HG03196 (cell line): ENCODE measurements around the gene CYP2W1.
"Not testable (repeated sequence)": the region's sequence is repeated elsewhere in the genome, so short reads cannot be mapped to it uniquely, and the experiment has no call there.

Source experiments
- ATAC-seq: cut with Tn5 transposase; IDR thresholded peaks from one replicate; pipeline ENCODE4 v1.9.1; 2021; ENCODE audit not compliant: unreplicated experiment

Gene CYP2W1

GRCh38 chr7:995571-995970 is 12.6 kb downstream of the CYP2W1 start:
- ATAC-seq = no peak

DNA sequence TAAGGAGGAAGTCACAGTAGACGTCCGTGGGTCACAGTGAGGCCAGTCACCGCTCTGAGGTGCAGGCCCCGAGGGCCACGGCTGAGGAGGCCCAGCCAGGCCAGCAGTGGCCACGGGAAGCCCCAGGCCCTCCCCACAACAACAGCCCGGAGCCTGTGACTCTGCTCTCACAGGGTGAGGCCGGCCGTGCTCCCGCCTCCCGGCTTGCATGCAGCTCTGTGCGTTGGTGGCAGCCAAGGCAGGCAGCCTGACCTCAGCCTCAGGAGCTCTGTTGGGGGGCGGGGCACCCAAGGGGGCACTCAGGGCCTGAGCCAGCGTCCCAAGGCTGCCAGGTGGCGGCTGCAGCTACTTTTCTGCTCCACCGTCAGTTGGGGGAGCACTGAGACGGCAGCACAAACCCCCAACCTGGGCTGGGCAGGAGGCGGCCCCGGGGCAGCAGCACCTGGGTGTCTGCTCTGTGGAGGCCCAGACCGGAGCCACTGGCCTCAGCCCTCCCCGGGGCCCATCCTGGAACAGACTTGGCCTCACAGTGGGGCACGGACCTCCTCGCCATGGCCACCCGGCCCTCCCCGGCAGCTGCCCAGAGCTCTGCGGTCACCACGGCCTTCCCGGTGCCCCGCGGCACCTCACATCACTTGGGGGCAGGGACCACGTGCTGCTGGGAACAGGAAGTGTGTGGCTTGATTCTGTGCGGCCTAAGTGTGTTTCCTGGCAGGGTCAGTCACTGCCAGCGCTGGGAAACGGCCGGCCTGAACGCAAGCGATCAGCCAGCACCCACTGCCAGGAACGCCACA is 13.3 kb downstream of the CYP2W1 start:
- no peak for ATAC-seq

- ATAC-seq = no peak
Measured at GRCh38 chr7:997404-998395, 14.7 kb downstream of the CYP2W1 start.

- no peak for ATAC-seq
Measured at GRCh38 chr7:999149-999879, 16.3 kb downstream of the CYP2W1 start.

- no peak for ATAC-seq
Measured at GRCh38 chr7:999941-1000935, 17.3 kb downstream of the CYP2W1 start.

DNA sequence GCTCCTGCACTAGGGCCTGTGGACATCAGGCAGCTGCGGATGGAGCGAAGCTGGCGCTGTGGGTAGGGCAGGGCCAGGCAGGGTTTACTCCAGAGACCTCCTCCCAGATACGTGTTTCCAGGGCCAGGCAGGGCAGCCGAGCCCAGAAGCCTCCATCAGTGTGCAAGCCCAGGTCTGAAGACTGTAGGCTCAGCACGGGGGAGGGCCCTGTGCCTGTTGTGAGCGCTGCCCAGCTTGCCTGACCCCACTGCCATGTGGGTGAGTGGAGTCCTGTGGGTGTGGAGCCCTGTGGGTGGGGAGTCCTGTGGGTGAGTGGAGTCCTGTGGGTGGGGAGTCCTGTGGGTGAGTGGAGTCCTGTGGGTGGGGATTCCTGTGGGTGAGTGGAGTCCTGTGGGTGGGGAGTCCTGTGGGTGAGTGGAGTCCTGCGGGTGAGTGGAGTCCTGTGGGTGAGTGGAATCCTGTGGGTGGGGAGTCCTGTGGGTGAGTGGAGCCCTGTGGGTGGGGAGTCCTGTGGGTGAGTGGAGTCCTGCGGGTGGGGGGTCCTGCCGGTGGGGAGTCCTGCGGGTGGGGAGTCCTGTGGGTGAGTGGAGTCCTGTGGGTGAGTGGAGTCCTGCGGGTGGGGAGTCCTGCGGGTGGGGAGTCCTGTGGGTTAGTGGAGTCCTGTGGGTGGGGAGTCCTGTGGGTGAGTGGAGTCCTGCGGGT is 18.2 kb downstream of the CYP2W1 start:
- ATAC-seq = not testable (repeated sequence)

DNA sequence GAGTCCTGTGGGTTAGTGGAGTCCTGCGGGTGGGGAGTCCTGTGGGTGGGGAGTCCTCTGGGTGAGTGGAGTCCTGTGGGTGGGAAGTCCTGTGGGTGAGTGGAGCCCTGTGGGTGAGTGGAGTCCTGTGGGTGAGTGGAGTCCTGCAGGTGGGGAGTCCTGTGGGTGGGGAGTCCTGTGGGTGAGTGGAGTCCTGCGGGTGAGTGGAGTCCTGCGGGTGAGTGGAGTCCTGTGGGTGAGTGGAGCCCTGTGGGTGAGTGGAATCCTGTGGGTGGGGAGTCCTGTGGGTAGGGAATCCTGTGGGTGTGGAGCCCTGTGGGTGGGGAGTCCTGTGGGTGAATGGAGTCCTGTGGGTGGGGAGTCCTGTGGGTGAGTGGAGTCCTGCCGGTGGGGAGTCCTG is 19.0 kb downstream of the CYP2W1 start:
- not testable (repeated sequence) for ATAC-seq

DNA sequence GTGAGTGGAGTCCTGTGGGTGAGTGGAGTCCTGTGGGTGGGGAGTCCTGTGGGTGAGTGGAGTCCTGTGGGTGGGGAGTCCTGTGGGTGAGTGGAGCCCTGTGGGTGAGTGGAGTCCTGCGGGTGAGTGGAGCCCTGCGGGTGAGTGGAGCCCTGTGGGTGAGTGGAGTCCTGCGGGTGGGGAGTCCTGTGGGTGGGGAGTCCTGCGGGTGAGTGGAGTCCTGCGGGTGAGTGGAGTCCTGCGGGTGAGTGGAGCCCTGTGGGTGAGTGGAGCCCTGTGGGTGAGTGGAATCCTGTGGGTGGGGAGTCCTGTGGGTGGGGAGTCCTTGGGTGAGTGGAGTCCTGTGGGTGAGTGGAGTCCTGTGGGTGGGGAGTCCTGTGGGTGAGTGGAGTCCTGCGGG is 19.5 kb downstream of the CYP2W1 start:
- not testable (repeated sequence) for ATAC-seq

- no peak for ATAC-seq
Measured at GRCh38 chr7:1004018-1004852, 21.3 kb downstream of the CYP2W1 start.

GRCh38 chr7:1005303-1005702 is 22.3 kb downstream of the CYP2W1 start:
- no peak for ATAC-seq

GRCh38 chr7:1007901-1008300 is 24.9 kb downstream of the CYP2W1 start:
- ATAC-seq = no peak

GRCh38 chr7:1008733-1009363 is 25.9 kb downstream of the CYP2W1 start:
- ATAC-seq = no peak

GRCh38 chr7:1009747-1010146 is 26.8 kb downstream of the CYP2W1 start:
- no peak for ATAC-seq

GRCh38 chr7:1010226-1010625 is 27.2 kb downstream of the CYP2W1 start:
- ATAC-seq = no peak

GRCh38 chr7:1011297-1012003 is 28.5 kb downstream of the CYP2W1 start:
- ATAC-seq = no peak

DNA sequence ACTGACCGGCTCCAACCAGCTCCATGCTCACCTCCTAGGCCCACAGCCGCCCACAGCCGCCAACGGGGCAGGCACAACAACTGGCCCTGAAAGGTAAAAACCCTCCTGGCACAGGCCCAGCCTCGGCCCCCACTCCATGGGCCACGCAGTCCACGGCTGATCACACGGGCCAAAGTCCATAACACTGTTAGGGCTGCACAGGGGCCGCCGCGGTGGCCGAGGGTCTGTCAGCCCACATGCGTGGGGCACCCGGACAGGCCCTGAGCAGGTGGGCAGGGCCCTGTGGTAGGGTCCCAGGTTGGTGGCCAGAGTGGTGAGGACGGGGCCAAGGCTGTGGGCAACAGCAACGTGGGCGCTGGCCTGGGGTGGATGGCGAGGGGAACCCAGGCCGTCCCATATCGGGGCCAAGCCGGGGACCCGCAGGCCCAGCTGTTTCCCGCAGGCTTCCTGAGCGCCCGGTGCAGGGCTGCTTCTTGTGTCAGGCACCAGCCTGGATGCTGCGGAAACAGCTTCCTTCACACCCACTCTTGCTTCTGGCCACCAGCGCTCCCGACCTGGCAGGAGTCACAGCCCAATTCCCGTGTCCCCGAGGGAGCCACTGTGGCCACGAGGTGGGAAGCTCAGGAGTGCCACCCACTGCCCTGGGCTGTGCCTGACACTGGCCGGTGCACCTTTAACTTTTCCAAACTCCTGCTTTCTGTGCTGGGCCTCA is 29.2 kb downstream of the CYP2W1 start:
- no peak for ATAC-seq

GRCh38 chr7:1012716-1013095 is 29.7 kb downstream of the CYP2W1 start:
- ATAC-seq = no peak
